ENCODE results near the gene GJD4.

The GJD4 gene

DNA sequence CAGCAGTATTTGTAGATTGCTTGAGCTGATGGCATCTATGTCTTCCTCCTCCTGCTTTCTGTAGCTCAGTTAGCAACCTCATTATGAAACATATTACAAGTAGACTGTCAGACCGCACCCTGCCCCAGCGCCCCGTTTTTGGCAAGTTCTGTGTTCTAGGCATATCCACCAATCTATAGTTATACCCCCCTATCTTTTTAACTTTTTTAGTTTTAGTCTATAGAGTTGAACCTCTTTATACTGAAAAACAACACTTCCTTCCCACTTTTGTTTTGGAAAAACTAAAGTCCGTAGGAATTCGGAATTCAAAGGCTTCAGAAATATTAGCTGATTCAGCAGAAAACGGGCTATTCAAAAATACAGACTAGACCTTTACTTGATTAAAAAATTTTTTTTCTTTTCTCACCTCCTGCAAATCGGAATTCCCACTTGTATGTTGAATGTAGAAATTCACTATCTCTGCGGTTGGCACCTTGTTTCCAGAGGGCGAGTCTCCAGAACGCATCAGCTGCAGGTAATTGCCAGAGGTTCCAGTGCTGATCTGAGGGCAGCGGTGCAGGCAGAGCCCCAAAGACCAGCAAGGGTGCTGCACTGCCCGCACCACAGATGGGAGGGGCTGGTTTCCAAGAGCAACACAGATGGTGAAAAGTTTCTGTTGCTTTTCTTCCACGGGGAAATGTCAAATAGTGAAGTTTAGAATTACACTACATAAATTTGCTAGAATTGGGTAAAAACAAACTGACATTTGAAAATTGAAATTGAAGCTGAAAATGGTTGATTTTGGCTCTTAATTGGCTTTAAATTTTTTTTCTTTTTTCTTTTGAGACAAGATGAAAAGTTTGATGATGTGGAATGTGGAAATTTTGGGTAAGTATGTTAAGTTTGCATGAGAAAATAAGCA, 39.2 kb downstream of the GJD4 start:
- peak overlapping the region; percentile 15 for H3K4me3 ChIP-seq (ENCODE audit: low read depth, low read length)

DNA sequence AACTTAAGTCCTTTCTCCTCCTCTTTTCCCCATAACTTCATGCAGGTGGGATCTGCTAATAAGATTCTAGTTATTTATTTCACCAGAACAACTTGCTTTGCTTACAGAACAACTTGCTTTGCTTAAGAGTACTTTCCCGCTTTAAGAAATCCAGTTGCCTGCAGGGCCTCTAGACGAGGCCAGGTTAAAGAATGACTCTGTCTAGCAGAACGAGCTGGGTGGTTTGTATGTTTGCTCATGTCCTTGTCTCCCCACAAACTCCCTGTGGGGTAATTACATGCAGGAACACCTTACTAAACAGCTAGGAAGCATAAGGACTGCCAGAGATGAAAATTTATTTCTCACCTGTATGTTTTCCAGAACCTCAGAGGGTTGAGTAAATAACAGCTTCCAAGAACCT, 45.8 kb downstream of the GJD4 start:
- H3K4me3 ChIP-seq (ENCODE audit: low read depth, low read length): no peak overlapping the region

DNA sequence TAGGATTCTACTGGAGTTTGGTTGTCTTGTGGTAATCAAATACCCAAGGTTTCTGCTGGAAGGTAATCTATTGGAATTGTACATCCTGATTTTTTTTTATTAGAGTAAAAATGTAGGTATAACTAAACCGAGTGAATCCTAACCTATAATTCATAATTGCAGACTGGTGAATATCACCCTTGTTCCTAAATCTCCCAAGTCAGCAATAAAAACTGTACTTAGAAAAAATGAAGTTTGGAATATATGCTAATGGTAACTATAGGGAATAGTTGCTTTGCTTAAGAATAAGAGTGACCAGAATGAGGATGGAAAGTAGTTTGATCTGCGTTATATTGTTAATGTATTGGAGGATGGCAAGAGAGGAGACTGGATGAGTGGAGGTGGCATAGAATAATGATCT, 47.7 kb downstream of the GJD4 start:
- H3K4me3 ChIP-seq (ENCODE audit: low read depth, low read length): no peak overlapping the region

DNA sequence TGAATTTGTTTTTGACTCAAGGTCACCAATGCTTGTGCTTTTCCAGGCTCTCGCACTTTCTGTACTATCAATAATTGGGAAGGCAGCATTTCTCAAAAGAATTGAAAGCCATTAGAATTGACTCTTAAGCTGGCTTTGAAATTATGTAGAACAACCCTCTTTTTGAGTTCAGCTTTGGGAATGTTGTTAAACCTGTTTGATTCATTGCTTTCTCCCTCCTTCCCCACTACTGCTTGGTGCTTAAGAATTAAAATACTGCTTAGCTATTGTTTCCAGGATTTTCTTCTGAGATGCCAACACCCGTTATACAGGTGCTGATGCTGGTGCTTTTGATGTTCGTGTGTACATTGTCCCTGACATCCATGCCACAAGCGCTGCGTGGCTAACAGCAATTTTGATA, 52.5 kb downstream of the GJD4 start:
- H3K4me3 ChIP-seq (ENCODE audit: low read depth, low read length): no peak overlapping the region

Data from iPS-11a (cell line).